ENCODE measurements around the gene ARFGAP3. TPM values are rescaled to one million over a fixed set of nuclear protein-coding genes. Genes with fewer than 3 reads are reported as not detected.
"Not testable (repeated sequence)": the region's sequence is repeated elsewhere in the genome, so short reads cannot be mapped to it uniquely, and the experiment has no call there.

Gene ARFGAP3
- polyA plus RNA-seq, 4 donors = 44.8 to 59.5 (median 55.0) TPM

DNA sequence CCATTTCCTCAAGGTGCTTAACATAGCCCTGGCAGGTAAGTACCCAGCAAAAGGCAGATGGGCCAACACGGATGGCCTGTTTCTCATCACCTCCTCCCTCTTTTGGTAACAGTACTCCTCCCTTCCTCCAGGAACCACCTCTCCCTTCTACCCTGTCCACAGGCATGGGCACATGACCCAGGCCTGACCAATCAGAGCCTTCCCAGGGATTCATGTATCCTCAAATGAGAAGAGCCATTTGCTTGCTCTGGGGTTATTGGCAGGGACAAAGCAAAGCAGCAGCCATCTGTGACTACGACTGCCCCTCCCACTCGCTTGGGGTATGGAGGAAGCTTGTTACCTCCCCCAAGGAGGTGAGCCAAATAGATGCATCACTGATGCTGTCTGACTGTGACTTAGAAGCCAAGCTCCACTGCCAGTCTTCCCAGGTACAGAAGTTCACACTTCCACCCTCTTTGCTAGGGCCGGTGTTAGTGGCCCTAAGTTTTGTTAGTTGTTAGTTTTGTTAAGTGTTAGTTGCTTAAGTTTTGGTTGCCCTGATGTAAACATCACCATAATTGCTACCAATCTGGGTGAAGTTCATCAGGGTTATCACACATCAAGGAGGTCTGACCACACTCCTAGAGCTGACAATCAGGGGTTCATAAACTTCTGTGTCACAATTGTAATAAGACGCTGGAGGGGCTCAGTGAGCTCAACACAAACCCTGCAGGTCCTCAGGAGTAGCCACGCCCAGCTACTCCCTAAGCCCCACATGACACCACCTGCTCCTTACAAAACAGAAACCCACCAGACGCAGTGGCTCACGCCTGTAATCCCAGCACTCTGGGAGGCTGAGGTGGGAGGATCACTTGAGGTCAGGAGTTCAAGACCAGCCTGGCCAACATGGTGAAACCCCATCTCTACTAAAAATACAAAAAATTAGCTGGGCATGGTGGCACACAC is 57.3 kb downstream of the ARFGAP3 start:
- DNase-seq (ENCODE audit: low read depth in 4 of 4, low spot score in 3 of 4) = no peak

DNA sequence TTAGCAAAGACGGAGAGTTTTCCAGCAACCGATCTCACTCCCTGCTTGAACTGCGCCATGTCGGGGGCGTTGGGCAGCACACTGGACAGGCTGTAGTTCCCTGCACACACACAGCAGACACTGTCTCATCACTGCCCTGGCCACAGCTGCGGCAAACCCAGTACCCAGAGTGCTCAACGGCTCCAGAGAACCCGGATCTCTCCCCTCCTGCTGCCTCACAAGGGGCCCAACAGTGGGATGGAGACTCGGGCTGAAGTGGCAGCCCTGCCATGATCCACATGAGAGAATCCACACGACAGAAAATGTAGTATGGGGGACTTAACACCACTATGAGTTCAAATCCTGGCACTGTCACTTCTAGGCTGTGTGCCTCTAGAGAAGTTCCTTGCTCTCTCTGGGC is 58.0 kb downstream of the ARFGAP3 start:
- no peak for DNase-seq (ENCODE audit: low read depth in 4 of 4, low spot score in 3 of 4)

DNA sequence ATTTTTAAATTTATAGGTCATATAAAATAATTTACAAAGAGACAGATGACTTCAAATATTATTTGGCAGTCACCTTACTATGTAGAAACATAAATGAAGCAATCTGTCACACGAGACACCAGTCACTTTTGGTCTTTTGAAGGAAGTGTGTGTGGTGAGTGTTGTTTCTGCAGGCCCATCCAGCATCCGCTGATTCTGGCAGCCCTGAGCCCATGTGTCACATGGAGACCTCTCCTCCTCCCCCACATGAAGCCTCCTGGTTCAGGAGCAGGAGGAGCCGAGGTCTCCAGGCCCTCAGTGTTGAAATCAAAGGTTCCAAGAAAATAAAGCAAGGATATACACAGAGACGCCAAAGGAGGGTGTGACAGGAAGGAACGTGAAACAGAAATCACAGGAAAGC is 60.1 kb downstream of the ARFGAP3 start:
- no peak for DNase-seq (ENCODE audit: low read depth in 4 of 4, low spot score in 3 of 4)

DNA sequence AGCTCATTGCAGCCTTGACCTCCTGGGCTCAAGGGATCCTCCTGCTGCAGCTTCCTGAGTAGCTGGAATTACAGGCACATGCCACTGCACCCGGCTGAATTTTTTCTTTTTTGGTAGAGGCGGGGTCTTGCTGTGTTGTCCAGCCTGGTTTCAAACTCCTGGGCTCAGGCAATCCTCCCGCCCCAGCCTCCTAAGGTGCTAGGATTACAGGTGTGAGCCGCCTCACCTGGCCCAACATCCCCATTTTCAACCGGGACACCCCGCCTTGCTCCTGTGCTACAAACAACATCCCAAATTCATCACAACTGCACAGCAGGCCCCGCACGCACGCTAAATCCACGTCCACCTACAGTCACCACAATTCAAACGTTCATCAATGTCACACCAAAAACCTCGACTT is 61.0 kb downstream of the ARFGAP3 start:
- no peak for DNase-seq (ENCODE audit: low read depth in 4 of 4, low spot score in 3 of 4)

DNA sequence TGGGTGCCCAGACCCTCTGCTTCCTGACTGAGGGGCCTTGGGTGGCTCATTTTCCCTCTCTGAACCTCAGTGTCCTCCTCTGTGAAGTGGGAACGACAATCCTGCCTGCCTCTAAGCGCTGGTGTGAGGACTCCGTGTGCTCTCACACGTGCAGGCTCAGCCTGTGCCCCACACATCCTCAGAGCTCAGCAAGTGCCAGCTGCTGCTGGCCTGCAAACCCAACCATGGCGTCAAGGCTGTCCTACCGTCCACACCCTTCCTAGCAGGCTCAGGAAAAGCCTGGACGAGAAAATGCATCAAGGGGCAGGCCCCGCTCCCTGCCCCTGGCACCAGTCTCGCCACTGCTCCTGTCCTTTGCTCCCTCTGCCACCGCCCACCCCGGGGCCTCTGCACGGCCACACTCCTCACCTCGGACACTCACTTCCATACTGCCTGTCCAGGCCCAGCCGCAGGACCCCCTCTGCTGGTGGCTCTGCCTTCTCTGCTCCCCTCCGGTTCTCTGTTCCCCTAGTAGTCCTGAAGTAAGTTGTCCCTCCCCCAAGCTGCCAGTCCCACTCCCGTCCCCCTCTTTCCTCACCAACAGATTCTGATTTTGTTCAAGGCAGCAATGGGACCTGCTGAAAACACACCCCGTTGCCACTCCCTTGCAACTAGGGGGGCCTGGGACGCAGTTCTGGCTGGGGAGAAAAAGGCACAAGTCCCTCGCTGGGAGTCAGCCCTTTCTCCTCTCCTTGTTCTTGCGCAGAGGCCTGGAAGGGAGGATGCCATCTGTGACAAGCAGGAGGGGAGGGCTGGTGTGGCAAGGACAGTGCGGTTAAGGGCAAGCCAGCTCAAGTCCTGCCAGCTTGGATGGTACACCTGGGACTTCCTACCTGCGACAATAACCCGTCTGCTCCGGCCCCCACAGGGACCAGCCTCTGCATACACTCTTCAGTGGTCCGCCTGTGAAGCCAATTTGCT is 62.2 kb downstream of the ARFGAP3 start:
- no peak for DNase-seq (ENCODE audit: low read depth in 4 of 4, low spot score in 3 of 4)

DNA sequence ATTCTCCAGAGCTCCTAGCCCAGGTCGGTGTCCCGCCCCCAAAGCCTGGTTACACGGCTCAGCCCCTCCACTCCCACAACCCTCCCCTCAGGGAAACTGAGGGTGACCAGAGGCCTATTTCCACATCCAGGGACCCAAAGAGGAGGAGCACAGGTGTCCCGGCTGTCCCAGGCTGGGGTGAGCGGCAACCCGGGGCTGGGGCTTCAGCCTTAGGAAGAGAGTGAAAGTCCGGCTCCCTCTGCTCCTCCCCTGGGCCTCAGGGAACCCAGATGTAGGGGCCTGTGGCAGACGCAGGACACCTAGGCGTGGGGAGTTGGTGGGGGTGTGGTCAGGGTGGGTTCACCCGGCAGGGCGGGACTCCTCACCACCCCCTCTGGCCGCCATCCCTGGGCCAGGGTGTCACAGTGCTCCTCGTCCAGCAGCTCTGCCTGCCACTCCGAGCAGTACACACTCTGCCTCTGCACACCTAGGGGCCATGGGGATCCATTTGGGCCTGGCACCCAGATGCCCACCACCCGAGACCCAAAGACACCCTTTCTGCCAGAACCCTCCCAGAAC is 63.1 kb downstream of the ARFGAP3 start:
- no peak for DNase-seq (ENCODE audit: low read depth in 4 of 4, low spot score in 3 of 4)

DNA sequence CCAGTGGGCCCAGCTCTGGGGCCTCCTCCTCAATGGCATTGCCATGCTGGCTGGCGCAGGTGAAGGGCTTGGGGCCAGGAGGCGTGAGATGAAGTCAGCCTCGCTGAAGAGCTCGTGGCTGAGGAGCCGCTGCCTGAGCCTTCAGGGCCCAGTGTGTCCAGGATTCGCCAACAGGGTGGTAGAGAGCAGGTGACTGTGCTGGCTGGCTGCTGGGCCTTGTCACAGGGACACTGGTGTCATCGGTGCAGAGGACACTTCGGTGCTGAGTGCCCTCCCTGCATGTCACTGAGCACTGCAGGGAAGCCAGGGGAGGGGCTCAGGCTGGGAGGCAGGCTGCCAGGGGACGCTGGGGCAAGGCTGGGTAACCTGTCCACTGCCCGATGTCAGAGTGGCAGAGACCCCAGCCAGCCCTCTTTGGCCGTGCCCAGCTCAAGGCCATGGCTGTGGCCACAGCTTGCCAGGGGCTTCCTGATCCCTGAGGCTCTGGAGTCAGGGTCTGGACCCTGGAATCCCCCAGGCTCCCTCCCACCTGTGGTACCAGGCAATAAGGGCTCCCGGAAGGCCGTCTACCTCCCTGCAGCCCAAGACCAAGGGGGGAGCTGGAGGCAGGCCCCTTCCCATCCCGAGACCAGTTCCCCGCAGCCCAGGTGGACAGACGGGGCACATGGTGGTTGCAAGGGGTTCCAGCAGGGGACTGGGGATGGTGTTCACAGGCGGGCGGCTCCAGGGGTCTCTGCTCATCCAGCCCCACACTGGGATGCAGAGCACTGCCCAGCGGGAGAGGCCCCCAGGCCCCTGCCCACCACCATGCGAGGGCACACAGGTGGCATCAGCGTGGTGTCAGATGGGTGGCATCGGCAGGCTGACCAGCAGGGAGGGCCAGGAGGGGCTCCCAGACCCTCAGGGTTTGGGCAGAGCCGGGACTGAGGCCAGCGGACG is 63.9 kb downstream of the ARFGAP3 start:
- no peak for DNase-seq (ENCODE audit: low read depth in 4 of 4, low spot score in 3 of 4)

DNA sequence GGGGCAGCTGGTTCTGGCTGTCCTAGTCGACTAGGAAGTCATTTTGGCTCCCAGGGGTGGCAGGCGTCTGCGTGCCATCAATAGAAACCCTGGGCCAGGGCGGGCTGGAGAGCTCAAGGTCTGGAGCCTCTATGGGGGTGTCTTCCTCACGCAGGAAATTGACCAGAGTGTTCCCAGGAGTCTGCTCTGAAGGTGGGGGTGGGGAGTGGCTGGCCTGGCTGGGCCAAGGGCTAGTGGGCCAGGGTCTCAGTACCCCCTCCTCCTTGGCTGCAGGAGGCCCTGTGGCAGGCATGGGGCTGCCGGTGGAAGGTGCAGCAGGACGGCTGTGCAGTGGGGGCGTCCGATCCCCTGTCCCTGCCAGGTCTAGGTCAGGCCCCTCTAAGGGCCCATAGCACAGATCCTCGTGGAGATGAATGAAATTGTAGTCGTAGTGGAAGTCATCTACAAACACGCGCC is 64.6 kb downstream of the ARFGAP3 start:
- no peak for DNase-seq (ENCODE audit: low read depth in 4 of 4, low spot score in 3 of 4)

DNA sequence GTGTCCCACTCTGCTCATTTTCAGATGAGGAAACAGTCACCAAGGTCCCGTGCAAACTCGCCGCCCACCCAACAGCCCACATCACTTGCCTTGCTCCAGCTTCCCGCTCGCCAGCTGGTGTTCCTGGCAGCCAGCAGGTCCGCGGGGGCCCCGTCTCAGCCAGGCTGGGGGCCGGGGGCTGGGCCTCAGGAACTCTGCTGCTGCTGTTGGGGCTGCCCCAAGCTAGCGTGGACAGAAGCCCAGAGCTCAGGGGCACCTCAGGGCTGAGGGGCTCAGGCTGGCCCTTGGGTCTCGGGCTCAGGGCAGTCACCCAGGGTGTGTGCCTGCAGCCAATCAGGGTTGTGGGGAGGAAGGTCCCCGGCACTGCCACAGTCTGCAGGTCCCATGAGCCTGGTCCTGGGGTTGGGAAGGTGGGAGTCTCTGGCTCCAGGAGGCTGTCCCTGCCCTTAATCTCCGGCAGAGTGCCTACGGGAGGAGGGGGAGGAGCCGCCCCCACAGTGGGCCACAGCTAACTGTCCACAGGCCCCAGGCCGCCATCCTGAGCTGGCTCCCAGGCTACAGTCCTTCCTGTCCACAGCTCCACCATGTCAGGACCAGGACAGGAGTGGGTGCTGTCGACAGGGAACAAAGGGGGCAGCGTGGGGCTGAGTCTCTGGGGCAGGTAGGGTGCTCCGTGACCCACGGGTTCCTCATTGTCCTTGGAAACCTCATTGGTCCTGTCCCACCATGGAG is 65.2 kb downstream of the ARFGAP3 start:
- DNase-seq (ENCODE audit: low read depth in 4 of 4, low spot score in 3 of 4) = no peak

DNA sequence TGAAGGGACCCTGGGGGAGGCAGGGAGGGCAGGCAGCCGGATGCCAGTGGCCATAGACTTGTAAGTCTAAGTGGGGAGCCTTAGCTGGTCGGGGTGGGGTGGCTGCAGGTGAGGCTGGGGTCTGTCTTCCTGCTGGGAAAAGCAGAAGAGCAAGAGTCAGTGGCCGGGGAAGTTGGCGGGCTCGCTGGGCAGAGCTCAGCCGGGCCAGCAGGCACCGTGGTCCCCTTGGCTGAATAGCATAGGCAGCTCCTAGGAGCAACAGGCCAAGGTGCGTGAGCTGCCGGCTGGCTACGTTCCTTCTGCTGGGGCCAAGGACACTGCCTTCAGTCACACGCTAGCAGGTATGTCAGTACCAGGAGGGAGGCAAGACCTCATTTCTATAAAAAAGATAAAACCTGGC is 68.6 kb downstream of the ARFGAP3 start:
- DNase-seq (ENCODE audit: low read depth in 4 of 4, low spot score in 3 of 4) = no peak

DNA sequence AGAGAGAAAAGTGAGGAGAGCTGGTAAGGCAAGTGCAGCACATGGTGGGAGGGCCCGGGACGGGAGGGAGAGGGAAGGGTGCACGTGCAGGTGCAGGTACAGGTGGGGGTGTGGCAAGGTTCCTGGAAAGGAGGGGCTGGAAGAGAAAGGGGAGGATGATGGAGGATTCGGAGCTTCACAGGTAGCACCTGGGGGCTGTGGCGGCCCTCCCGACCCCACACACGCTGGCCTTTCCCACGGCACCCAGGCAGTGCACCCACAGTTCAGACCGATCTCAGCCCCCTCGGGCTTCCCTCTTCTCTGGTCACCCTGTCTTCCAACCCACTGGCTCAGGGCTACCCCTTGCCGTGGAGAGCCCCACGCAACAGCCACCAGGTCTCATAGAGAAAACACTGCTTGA is 69.1 kb downstream of the ARFGAP3 start:
- DNase-seq (ENCODE audit: low read depth in 4 of 4, low spot score in 3 of 4) = no peak

DNA sequence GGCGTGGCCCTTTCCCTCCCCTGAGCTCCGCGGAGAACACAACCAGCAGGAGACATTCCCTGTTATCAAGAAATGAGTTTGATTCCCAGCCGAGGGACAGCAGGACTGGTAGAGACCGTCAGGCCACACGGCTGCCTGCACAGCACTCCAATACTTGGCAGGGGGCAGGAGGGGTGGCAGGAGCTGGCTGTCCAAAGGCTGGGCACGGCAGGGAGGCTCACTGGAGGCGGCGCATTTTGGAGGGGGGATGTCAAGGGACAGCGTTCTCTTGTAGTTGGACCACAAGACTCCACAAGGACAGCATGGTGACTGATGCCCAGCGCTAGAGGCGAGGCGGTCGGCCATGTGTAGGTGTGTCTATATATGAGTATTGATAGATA is 69.7 kb downstream of the ARFGAP3 start:
- DNase-seq (ENCODE audit: low read depth in 4 of 4, low spot score in 3 of 4) = no peak

DNA sequence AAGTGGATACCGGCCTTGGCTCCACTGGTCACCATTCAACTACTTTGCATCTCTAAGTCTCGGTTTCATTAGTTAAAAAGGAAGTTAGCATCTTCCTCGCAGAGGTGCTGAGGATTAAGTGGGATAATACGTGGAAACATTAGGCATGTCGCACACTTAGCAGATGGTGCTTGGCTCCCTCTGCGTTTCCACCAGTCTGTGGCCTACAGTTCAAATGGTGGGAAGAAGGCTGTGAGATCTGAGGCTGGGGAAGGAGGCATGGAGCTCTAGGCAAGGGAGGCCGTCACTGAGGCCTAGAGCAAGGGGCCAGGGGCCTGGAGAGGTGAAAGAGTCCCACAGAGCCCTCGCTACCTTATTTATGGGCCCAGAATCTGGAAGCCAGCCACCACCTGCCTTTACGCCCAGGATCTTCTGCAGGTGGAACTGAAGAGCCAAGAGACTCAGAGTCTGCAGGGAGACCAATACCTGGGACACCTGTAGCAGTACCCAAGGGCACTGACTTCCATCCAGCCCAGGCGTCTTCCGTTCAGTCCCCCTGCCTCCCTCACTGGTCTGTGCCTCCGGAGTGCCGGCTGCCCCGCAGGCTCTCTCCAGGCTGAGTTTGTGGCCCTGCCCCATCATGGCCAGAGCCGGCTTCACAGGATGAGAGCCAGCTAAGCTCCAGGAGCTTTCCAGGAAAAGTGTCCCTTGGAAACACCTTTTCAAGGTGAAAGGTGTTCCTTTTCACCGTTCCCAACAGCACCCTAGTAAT is 70.3 kb downstream of the ARFGAP3 start:
- DNase-seq (ENCODE audit: low read depth in 4 of 4, low spot score in 3 of 4) = no peak

DNA sequence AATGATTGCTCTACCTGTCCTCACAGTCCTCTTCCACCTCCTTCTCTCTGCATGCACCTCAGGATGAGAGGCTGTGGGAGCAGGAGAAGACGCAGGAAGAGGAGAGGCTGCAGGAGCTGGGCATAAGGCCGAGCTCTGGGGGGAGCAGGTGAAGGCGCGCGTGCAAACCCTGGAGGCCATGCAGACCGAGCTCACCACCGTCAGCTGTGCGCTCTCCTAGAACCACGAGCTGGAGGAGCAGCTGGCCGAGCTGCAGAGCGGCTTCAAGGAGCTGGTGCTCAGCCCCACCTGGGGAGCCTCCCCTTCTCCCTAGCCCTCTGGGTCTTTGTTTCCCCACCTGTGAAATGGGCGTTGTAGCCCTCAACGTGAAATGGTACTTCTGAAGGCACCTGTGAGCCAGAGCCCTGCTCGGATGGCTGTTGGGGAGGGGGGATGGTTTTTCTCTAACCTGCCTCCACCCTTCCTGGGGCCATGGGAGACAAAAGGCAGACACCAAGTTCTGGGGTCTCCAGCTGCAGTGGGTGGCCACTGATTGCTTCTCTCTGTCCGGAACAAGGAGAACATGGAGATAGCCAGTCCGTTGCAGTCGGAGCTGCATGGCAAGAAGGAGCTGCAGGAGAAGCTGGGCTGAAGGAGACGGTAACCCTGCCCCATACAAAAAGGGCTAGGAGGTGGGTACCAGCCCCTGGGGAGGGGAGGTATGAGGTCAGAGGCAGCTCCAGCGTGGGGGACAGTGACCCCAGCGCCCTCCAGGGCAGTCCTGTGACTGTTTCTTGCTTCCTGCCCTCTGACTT is 71.2 kb downstream of the ARFGAP3 start:
- DNase-seq (ENCODE audit: low read depth in 4 of 4, low spot score in 3 of 4) = no peak

DNA sequence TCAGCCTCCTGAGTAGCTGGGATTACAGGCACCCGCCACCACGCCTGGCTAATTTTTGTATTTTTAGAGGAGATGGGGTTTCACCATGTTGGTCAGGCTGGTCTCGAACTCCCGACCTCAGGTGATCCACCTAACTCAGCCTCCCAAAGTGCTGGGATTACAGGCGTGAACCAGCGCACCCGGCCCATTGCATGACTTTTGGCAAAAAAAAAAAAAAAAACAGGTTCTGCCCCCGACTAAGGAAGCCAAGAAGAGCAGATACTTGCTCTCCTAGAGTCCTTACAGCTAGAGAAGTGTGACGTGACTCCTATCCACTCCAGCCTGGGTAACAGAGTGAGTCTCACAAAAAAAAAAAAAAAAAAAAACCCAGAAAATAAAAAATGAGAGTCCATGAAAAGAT is 74.8 kb downstream of the ARFGAP3 start:
- not testable (repeated sequence) for DNase-seq (ENCODE audit: low read depth in 4 of 4, low spot score in 3 of 4)

DNA sequence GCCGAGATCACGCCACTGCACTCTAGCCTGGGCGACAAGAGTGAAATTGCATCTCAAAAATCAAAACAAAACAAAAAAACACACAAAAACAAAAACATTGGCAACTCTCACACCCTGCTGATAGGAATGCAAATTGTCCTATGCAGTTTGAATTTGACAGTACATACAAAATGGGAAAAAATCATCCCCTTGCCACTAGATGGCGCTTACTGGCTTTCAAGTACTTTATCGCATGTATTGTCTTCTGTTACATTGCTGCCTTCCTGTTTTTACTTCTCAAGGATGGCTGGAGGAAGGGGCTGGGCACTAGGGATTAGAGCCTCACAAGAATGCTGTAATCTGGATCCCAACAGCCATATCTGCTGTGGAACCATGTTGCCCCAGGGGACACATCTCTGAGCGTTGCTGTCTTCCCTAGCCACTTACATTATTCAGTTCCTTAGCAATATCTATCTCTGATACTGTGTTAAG is 77.0 kb downstream of the ARFGAP3 start:
- peak; percentile 80 to 84 (median 83) for DNase-seq (ENCODE audit: low read depth in 4 of 4, low spot score in 3 of 4)

DNA sequence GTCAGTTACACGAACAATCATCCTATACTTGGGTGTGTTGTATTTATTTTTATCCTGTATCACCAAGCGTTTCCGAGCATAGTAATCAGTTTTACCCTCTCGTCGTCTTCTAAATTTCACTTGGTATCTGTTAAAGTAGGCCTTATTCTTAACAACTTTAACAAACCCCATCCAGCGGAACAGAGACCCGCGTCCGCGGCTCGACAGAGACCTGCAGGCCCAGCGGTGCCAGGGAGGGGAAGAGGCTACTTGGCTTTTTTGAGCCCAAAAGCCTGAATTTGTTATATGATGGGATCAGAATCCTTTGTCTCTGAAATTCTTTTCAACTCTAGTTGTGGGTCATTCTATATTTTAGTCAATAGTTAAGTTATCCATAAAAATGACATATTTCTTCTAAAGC is 79.9 kb downstream of the ARFGAP3 start:
- no peak for DNase-seq (ENCODE audit: low read depth in 4 of 4, low spot score in 3 of 4)

DNA sequence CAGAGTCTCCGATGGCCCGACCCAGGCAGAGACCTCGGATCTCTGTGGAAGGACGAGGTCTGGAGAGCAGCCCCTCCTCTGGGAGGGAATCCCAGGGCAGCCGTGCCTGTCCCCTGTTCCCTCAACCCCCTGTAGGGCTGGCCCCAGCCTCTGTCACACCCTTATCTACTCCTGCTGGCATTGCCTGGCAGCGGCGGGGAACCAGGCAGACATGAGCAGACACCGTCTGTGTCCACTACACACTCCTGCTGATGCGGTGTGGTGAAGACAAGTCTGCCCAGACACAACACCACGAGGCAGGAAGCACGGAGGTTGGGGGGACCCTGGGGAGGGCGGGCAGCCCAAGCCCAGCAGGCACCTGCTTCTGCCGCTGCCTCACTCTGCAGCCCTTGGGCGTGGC is 83.9 kb downstream of the ARFGAP3 start:
- no peak for DNase-seq (ENCODE audit: low read depth in 4 of 4, low spot score in 3 of 4)

All from left renal pelvis (tissue), 4 donors.